ENCODE measurements around the gene SORCS2.

Gene SORCS2

DNA sequence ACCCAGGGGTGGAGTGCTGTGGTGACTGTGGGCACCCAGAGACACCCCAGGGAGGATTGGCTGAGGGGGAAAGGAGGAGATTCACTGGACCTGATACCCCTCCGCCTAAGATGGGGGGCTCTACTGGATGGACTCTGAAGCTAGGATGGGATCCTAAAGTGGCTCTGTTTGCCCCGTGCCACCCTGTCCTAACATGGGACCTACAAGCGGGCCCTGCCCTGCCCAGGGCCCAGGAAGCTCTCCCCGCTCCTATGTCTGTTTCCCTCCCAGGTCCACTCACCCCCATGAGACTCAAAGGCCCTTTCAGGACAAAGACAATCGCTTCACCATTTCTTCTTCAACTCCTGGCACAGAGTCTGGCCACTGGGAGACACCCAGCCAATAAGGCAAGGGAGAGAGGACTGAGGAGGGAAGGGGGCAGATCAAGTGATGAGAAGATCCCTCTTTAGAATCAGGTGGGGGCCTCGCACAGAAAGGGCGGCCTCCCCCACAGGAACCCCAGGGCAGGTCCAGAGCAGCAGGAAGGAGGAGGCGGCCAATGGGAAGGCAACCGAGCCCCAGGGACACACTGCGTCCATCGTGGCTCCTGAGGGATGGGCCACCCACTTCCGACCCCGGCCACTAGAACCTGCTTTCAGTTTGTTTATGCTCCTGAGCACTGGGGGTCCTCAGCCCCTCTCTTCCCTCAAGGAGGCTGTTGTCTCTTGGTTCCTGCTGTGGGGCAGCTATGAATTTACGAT lies 592.0 kb downstream of the SORCS2 start:
- no peaks in the 10 kb centered on the region for H3K27me3 ChIP-seq (replicated peaks; ENCODE audit: control insufficient read depth, insufficient read depth, low read length)
- TF ChIP-seq, protein P1, sequence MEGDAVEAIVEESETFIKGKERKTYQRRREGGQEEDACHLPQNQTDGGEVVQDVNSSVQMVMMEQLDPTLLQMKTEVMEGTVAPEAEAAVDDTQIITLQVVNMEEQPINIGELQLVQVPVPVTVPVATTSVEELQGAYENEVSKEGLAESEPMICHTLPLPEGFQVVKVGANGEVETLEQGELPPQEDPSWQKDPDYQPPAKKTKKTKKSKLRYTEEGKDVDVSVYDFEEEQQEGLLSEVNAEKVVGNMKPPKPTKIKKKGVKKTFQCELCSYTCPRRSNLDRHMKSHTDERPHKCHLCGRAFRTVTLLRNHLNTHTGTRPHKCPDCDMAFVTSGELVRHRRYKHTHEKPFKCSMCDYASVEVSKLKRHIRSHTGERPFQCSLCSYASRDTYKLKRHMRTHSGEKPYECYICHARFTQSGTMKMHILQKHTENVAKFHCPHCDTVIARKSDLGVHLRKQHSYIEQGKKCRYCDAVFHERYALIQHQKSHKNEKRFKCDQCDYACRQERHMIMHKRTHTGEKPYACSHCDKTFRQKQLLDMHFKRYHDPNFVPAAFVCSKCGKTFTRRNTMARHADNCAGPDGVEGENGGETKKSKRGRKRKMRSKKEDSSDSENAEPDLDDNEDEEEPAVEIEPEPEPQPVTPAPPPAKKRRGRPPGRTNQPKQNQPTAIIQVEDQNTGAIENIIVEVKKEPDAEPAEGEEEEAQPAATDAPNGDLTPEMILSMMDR (IDR thresholded peaks at IDR 0.05; ENCODE audit: insufficient read depth, low read length, poor library complexity, severe bottlenecking): no peak
- DNase-seq (ENCODE audit: extremely low read depth, insufficient read length): no peak
- H3K36me3 ChIP-seq (ENCODE audit: control insufficient read depth, insufficient read depth, low read length): no peaks in the 10 kb centered on the region
- H3K4me3 ChIP-seq (replicated peaks; ENCODE audit: low read depth, low read length): no peak overlapping the region

DNA sequence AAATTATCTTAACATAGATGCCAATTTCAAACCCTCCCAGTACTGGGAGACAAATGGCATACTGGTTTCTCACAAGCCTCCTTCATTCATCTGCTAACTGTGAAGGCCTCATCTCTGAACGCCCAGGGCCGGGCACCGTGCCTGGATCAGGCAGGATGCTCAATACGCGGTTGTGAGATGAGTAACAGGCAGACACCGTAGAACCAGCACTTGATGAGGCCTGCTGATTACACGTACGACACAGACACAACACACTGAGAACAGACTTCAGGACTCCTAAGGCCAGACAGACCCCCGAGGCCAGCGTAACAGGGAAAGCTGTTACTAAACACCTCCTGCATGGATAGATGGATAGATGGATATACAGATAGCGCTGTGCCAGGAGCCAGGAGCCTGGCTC lies 592.7 kb downstream of the SORCS2 start:
- TF ChIP-seq, protein P1 (IDR thresholded peaks at IDR 0.05; ENCODE audit: insufficient read depth, low read length, poor library complexity, severe bottlenecking): no peak
- DNase-seq (ENCODE audit: extremely low read depth, insufficient read length): no peak
- Histone ChIP-seq H3K36me3 (ENCODE audit: control insufficient read depth, insufficient read depth, low read length) (no peaks in the 10 kb centered on the region), H3K4me3 (replicated peaks; ENCODE audit: low read depth, low read length) (no peak overlapping the region), H3K27me3 (replicated peaks; ENCODE audit: control insufficient read depth, insufficient read depth, low read length) (no peaks in the 10 kb centered on the region)

DNA sequence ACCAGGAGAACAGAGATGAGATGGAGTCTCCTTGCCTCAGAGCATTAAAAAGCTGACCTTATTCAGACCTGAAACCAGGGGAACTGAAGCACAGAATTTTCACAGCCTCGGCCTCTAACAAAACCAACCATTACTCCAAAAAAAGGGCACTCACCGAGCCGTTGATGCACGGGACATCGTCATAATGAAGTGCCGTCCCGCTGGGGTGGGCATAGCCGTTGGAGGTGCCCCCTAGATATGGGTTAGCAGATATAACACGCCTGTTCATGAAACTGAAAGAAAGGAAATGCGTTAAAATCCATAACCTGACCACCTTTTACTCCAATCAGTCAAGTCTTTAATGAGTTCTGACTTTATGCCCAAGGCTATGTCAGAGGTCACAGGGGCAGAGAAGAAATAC lies 593.7 kb downstream of the SORCS2 start:
- no peaks in the 10 kb centered on the region for H3K27me3 ChIP-seq (replicated peaks; ENCODE audit: control insufficient read depth, insufficient read depth, low read length)
- DNase-seq (ENCODE audit: extremely low read depth, insufficient read length): no peak
- H3K36me3 ChIP-seq (ENCODE audit: control insufficient read depth, insufficient read depth, low read length): no peaks in the 10 kb centered on the region
- TF ChIP-seq, protein P1 (IDR thresholded peaks at IDR 0.05; ENCODE audit: insufficient read depth, low read length, poor library complexity, severe bottlenecking): no peak
- no peak overlapping the region for H3K4me3 ChIP-seq (replicated peaks; ENCODE audit: low read depth, low read length)

GRCh38 chr4:7786517-7786916 lies 594.2 kb downstream of the SORCS2 start:
- H3K4me3 ChIP-seq (replicated peaks; ENCODE audit: low read depth, low read length): no peak overlapping the region
- DNase-seq (ENCODE audit: extremely low read depth, insufficient read length): no peak
- TF ChIP-seq, protein P1 (IDR thresholded peaks at IDR 0.05; ENCODE audit: insufficient read depth, low read length, poor library complexity, severe bottlenecking): no peak
- no peaks in the 10 kb centered on the region for H3K36me3 ChIP-seq (ENCODE audit: control insufficient read depth, insufficient read depth, low read length)
- H3K27me3 ChIP-seq (replicated peaks; ENCODE audit: control insufficient read depth, insufficient read depth, low read length): no peaks in the 10 kb centered on the region

- no peaks in the 10 kb centered on the region for H3K27me3 ChIP-seq (replicated peaks; ENCODE audit: control insufficient read depth, insufficient read depth, low read length)
- H3K4me3 ChIP-seq (replicated peaks; ENCODE audit: low read depth, low read length): no peak overlapping the region
- TF ChIP-seq, protein P1 (IDR thresholded peaks at IDR 0.05; ENCODE audit: insufficient read depth, low read length, poor library complexity, severe bottlenecking): no peak
- H3K36me3 ChIP-seq (ENCODE audit: control insufficient read depth, insufficient read depth, low read length): no peaks in the 10 kb centered on the region
- DNase-seq (ENCODE audit: extremely low read depth, insufficient read length): no peak
Measured at GRCh38 chr4:7787067-7787466, 594.7 kb downstream of the SORCS2 start.

All from GM06990 (cell line).